ENCODE data around the gene OLFML2A.
"Not testable (repeated sequence)": the region's sequence is repeated elsewhere in the genome, so short reads cannot be mapped to it uniquely, and the experiment has no call there.

Gene OLFML2A

GRCh38 chr9:124761710-124762109, 15.2 kb upstream of the OLFML2A start:
- no peak for DNase-seq

GRCh38 chr9:124762633-124763032, 14.3 kb upstream of the OLFML2A start:
- DNase-seq = no peak

GRCh38 chr9:124764774-124765438, 12.0 kb upstream of the OLFML2A start:
- DNase-seq = no peak

- DNase-seq = no peak
Observed at GRCh38 chr9:124765439-124765835, 11.5 kb upstream of the OLFML2A start.

GRCh38 chr9:124766326-124766725, 10.6 kb upstream of the OLFML2A start:
- no peak for DNase-seq

GRCh38 chr9:124766815-124767554, 9.9 kb upstream of the OLFML2A start:
- DNase-seq = no peak

- no peak for DNase-seq
Observed at GRCh38 chr9:124767821-124768220, 9.1 kb upstream of the OLFML2A start.

GRCh38 chr9:124768334-124768733, 8.6 kb upstream of the OLFML2A start:
- no peak for DNase-seq

- no peak for DNase-seq
Observed at GRCh38 chr9:124768750-124769548, 8.0 kb upstream of the OLFML2A start.

- no peak for DNase-seq
Observed at GRCh38 chr9:124769549-124770358, 7.2 kb upstream of the OLFML2A start.

GRCh38 chr9:124770359-124771020, 6.4 kb upstream of the OLFML2A start:
- no peak for DNase-seq

GRCh38 chr9:124771021-124771866, 5.7 kb upstream of the OLFML2A start, which contains the start of gene NR6A1:
Gene NR6A1, minus strand, starts transcription at chr9:124771311.
- DNase-seq = peak; percentile 96

GRCh38 chr9:124771867-124772679, 4.9 kb upstream of the OLFML2A start:
- DNase-seq = peak; percentile 33

- DNase-seq = not testable (repeated sequence)
Observed at GRCh38 chr9:124772877-124773276, 4.1 kb upstream of the OLFML2A start.

GRCh38 chr9:124773473-124774128, 3.3 kb upstream of the OLFML2A start:
- DNase-seq = no peak

GRCh38 chr9:124774129-124774978, 2.6 kb upstream of the OLFML2A start:
- peak; percentile 87 for DNase-seq

- no peak for DNase-seq
Observed at GRCh38 chr9:124776618-124776953, 347 bp upstream of the OLFML2A start.

- DNase-seq = no peak
Observed at GRCh38 chr9:124778575-124779367, 1.8 kb downstream of the OLFML2A start.

All from stimulated activated CD4-positive, alpha-beta T cell treated with anti-CD3 and anti-CD28 coated beads, Interleukin-4, amount 100 ng/mL, for 24 hours (primary cell).